Transverse colon (tissue), 4 donors: ENCODE data around the gene UIMC1. TPM values are rescaled to one million over a fixed set of nuclear protein-coding genes. Genes with fewer than 3 reads are reported as not detected.

Experiments used
- DNase-seq: peaks from one replicate; pipeline ENCODE4 v3.0.0-alpha.2; 2019
- H3K27ac ChIP-seq, 4 donors: fragments of 200-600 bp; sonication (generic); 2 replicates each; pipeline ENCODE4 v1.5.1; 2016 to 2018; ENCODE audit warnings: inconsistent platforms in 4 of 4
- H3K27me3 ChIP-seq: fragments of 200-600 bp; sonication (generic); 2 replicates; pipeline ENCODE4 v1.5.1; 2017; ENCODE audit warnings: inconsistent platforms
- H3K36me3 ChIP-seq, 4 donors: fragments of 200-600 bp; sonication (generic); 2 replicates each; pipeline ENCODE4 v1.5.1; 2017 to 2019; ENCODE audit warnings: inconsistent platforms in 4 of 4
- H3K4me1 ChIP-seq, 4 donors: fragments of 200-600 bp; sonication (generic); 2 replicates each; pipeline ENCODE4 v1.5.1; 2017 to 2020; ENCODE audit warnings: inconsistent platforms in 4 of 4
- H3K4me3 ChIP-seq, 4 donors: fragments of 200-600 bp; sonication (generic); 1 replicate in 1 of 4; 2 replicates in 3 of 4; pipeline versions ENCODE4 v1.5.1 to v1.6.1; 2017 to 2019; ENCODE audit warnings: inconsistent platforms in 4 of 4
- H3K9me3 ChIP-seq, 2 donors: fragments of 200-600 bp; sonication (generic); 2 replicates each; pipeline ENCODE4 v1.5.1; 2017 to 2019; ENCODE audit warnings: inconsistent platforms in 2 of 2
- EP300 ChIP-seq: sonication (generic); formaldehyde crosslinking; IDR thresholded peaks from one replicate; pipeline ENCODE4 v1.6.1; 2017; ENCODE audit warnings: antibody characterized with exemption, low read depth
- POLR2A ChIP-seq: fragments of 450-650 bp; IDR thresholded peaks from one replicate; pipeline ENCODE4 v1.6.1; 2016; ENCODE audit warnings: antibody characterized with exemption, mild to moderate bottlenecking, moderate library complexity
- POLR2AphosphoS5 ChIP-seq, 3 donors: sonication (generic); formaldehyde crosslinking; IDR thresholded peaks; one replicate each; pipeline ENCODE4 v1.6.1; 2016; ENCODE audit warnings: antibody characterized with exemption in 3 of 3
- WGBS, 2 donors: methylation state at CpG; one replicate each; pipeline ENCODE4 v1.1.5; 2018; ENCODE audit warnings: low coverage in 1 of 2; 5-methylcytosine and 5-hydroxymethylcytosine counted together
- in situ Hi-C, 4 donors: fragments of 200-750 bp; cut with MboI; loops; one replicate each; pipeline versions ENCODE4 v1.15.0 to v1.15.1; 2017; ENCODE audit warnings: low sequenced_read_pairs in 3 of 4, low pct_ligation_motif_present in 1 of 4, low pct_unique_long_range_greater_than_20kb in 1 of 4
- intact Hi-C: fragments of 100-400 bp; cut with DNase I; formaldehyde crosslinking; loops from one replicate; pipeline ENCODE4 v1.15.1; 2023; ENCODE audit warnings: low total_unique reads
- total RNA-seq, 4 donors: library from RNA; depleted of rRNA; stranded (reverse); fragments of >200 nt; gene quantifications; one replicate each; pipeline ENCODE4 v1.1.0, GENCODE V29; 2016
- TF ChIP-seq, protein P1 (sequence below), 5 experiments: fragments of 200-600 bp in 3 of 5; fragments of 450-650 bp in 2 of 5; sonication (generic) in 3 of 5; IDR thresholded peaks; 1 replicate in 2 of 5; 2 replicates in 3 of 5; pipeline ENCODE4 v1.5.1; 2016 to 2017; ENCODE audit warnings: antibody characterized with exemption in 5 of 5, inconsistent platforms in 3 of 5, mild to moderate bottlenecking in 2 of 5, moderate library complexity in 1 of 5

UIMC1 gene
- total RNA-seq, 4 donors from 2014 or later: 25.1 to 213 (median 34.6) TPM

- H3K36me3 ChIP-seq: peaks cover 0 to 9% (median 3%) of the 10 kb centered on the region in 4 donors
- DNase-seq: no peak
- peaks cover 0 to 4% (median 0%) of the 10 kb centered on the region in 4 donors for H3K4me1 ChIP-seq
- WGBS, 2 donors: 76 to 100% methylated on average over 1 of the region's 1 CpG
- in situ Hi-C loops (no loop called here), intact Hi-C loops (no loop called here)
- no peak overlapping the region for H3K4me3 ChIP-seq
- TF ChIP-seq, protein P1, sequence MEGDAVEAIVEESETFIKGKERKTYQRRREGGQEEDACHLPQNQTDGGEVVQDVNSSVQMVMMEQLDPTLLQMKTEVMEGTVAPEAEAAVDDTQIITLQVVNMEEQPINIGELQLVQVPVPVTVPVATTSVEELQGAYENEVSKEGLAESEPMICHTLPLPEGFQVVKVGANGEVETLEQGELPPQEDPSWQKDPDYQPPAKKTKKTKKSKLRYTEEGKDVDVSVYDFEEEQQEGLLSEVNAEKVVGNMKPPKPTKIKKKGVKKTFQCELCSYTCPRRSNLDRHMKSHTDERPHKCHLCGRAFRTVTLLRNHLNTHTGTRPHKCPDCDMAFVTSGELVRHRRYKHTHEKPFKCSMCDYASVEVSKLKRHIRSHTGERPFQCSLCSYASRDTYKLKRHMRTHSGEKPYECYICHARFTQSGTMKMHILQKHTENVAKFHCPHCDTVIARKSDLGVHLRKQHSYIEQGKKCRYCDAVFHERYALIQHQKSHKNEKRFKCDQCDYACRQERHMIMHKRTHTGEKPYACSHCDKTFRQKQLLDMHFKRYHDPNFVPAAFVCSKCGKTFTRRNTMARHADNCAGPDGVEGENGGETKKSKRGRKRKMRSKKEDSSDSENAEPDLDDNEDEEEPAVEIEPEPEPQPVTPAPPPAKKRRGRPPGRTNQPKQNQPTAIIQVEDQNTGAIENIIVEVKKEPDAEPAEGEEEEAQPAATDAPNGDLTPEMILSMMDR (IDR thresholded peaks at IDR 0.05): no peak
- TF ChIP-seq POLR2AphosphoS5 (IDR thresholded peaks at IDR 0.05) (no peak), POLR2A (no peak), EP300 (no peak)
- H3K27me3 ChIP-seq: no peaks in the 10 kb centered on the region
- no peak overlapping the region for H3K27ac ChIP-seq
- no peaks in the 10 kb centered on the region for H3K9me3 ChIP-seq
Measured at GRCh38 chr5:177044641-177045040, 38.1 kb upstream of the UIMC1 start.

DNA sequence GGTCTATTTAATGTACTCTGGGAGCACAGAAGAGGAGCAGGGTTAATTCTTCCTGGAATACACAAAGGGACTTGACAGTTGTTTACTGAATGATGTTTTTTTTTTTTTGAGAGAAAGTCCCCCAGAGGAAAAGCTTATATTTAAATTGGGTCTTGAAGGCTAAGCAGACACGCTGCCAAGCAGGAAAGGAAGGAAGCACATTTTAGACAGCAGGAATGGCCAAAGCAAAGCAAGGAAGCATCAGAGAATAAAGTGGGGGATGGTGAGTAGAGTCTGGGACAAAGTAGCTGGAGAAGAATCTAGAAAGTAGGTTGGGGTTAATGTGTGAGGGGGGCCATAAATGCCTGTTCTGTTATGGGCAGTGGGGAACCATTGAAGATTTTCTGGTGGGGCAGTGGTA is 37.4 kb upstream of the UIMC1 start:
- H3K9me3 ChIP-seq: no peaks in the 10 kb centered on the region
- intact Hi-C loops: no loop called here
- WGBS, 2 donors: 89 to 90% methylated on average over 1 of the region's 1 CpG

DNA sequence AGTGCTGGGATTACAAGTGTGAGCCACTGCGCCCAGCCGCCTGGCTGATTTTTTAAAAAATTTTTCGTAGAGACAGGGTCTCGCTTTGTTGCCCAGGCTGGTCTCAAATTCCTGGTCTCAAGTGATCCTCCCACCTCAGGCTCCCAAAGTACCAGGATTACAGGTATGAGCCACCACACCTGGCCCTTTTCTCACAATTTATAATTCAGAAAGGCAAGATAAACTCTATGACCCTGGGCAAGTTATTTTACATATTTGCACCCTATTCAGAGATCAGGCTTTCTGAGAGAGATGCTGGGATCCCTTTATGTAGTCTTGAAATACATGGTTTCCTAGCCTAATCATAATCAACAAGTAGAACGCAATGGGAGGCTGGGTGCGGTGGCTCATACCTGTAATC is 36.5 kb upstream of the UIMC1 start:
- Histone ChIP-seq H3K4me3 (no peak overlapping the region), H3K9me3 (no peaks in the 10 kb centered on the region), H3K36me3 (peaks cover 0 to 9% (median 3%) of the 10 kb centered on the region in 4 donors), H3K27me3 (no peaks in the 10 kb centered on the region), H3K27ac (no peak overlapping the region), H3K4me1 (peaks cover 0 to 4% (median 0%) of the 10 kb centered on the region in 4 donors)
- WGBS, 2 donors: 95 to 100% methylated on average over 4 to 6 of the region's 6 CpGs
- intact Hi-C loops (no loop called here), in situ Hi-C loops (no loop called here)
- no peak for TF ChIP-seq EP300
- TF ChIP-seq, protein P1 (IDR thresholded peaks at IDR 0.05): no peak
- TF ChIP-seq POLR2A: no peak
- TF ChIP-seq POLR2AphosphoS5 (IDR thresholded peaks at IDR 0.05): no peak
- DNase-seq: no peak

More for the DNA sequence above, 37.4 kb upstream of the UIMC1 start:
- DNase-seq: no peak
- Histone ChIP-seq H3K36me3 (peaks cover 0 to 9% (median 3%) of the 10 kb centered on the region in 4 donors), H3K4me3 (no peak overlapping the region), H3K4me1 (peaks cover 0 to 4% (median 0%) of the 10 kb centered on the region in 4 donors), H3K27ac (no peak overlapping the region), H3K27me3 (no peaks in the 10 kb centered on the region)
- TF ChIP-seq EP300 (no peak), POLR2AphosphoS5 (IDR thresholded peaks at IDR 0.05) (no peak), POLR2A (no peak)
- TF ChIP-seq, protein P1 (IDR thresholded peaks at IDR 0.05): no peak
- in situ Hi-C loops: no loop called here

DNA sequence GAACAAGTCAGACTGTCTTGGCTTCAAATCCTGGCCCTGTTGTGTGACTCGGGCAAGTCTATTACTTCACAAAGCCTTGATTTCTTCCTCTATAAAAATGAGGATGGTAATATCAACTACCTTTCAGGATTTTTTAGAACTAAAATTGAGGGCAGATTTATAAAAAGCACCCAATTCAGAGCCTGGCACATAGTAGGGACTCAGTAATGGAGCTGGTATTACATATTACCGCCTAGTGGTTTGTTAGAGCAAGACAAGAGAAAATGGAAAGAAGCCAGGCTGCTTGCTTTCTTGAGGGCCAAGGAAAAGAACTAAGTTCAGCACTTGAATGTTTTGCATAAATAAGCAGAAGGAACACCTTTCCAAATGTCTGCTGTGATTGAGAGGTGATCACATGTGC is 35.4 kb upstream of the UIMC1 start:
- in situ Hi-C loops: no loop called here
- Histone ChIP-seq H3K4me3 (no peak overlapping the region), H3K27me3 (no peaks in the 10 kb centered on the region), H3K9me3 (no peaks in the 10 kb centered on the region), H3K27ac (no peak overlapping the region), H3K4me1 (peaks cover 0 to 4% (median 0%) of the 10 kb centered on the region in 4 donors), H3K36me3 (peaks cover 0 to 9% (median 3%) of the 10 kb centered on the region in 4 donors)
- TF ChIP-seq POLR2A: no peak
- no peak for TF ChIP-seq EP300
- TF ChIP-seq, protein P1 (IDR thresholded peaks at IDR 0.05): no peak
- no peak for TF ChIP-seq POLR2AphosphoS5 (IDR thresholded peaks at IDR 0.05)
- WGBS, 2 donors: 98 to 100% methylated on average over 1 to 2 of the region's 2 CpGs
- no peak for DNase-seq
- intact Hi-C loops: no loop called here
